WI38 (cell line): Measurements from ENCODE around the gene CTNND2.

Experiments
- H3K4me3 ChIP-seq: 2 replicates; pipeline ENCODE4 v1.5.1; 2011; ENCODE audit warnings: low read depth, mild to moderate bottlenecking, control low read depth, low read length
- TF ChIP-seq, protein P1 (sequence below): IDR thresholded peaks from 2 replicates; pipeline ENCODE4 v1.5.1; 2012; ENCODE audit warnings: low read depth, mild to moderate bottlenecking, control low read depth, low read length

The CTNND2 gene

DNA sequence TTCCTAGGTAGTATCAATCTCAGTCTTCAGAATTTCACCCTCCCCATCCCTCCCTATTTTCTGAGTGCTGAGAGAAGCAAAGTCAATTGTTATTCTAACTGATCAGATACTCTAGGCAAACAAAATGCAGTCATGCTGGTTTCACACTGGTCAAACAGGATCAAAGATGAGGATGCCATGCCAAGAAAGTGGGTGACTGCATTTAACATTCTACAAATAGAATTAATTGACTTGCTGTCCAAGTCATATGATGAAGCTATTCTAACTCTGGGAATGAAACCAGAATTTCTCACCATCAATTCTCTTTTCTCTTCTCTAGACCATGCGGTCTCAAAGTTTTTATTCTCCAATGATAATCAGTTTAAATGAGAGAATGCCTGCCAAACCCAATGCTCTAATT lies 112.5 kb downstream of the CTNND2 start:
- TF ChIP-seq, protein P1, sequence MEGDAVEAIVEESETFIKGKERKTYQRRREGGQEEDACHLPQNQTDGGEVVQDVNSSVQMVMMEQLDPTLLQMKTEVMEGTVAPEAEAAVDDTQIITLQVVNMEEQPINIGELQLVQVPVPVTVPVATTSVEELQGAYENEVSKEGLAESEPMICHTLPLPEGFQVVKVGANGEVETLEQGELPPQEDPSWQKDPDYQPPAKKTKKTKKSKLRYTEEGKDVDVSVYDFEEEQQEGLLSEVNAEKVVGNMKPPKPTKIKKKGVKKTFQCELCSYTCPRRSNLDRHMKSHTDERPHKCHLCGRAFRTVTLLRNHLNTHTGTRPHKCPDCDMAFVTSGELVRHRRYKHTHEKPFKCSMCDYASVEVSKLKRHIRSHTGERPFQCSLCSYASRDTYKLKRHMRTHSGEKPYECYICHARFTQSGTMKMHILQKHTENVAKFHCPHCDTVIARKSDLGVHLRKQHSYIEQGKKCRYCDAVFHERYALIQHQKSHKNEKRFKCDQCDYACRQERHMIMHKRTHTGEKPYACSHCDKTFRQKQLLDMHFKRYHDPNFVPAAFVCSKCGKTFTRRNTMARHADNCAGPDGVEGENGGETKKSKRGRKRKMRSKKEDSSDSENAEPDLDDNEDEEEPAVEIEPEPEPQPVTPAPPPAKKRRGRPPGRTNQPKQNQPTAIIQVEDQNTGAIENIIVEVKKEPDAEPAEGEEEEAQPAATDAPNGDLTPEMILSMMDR: no peak
- no peak overlapping the region for H3K4me3 ChIP-seq

DNA sequence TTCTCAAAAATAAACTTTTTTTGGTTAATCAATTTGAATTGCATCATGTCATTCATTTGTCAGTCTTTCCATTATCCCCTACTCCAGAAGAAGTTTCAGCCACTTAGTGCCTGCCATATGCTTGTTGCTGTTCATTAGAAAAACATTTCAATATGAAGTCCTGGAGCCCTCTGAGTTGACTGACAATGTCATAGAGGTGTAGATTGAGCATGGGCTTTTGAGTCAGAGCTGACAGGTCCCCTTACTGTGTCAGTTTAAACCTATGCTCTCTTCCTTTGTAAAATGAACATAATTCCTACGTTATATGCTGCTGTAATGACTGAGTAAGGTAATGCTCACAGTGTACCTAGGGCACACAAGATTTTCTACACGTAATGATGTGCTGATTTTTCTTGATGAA lies 114.0 kb downstream of the CTNND2 start:
- TF ChIP-seq, protein P1: no peak
- no peak overlapping the region for H3K4me3 ChIP-seq

DNA sequence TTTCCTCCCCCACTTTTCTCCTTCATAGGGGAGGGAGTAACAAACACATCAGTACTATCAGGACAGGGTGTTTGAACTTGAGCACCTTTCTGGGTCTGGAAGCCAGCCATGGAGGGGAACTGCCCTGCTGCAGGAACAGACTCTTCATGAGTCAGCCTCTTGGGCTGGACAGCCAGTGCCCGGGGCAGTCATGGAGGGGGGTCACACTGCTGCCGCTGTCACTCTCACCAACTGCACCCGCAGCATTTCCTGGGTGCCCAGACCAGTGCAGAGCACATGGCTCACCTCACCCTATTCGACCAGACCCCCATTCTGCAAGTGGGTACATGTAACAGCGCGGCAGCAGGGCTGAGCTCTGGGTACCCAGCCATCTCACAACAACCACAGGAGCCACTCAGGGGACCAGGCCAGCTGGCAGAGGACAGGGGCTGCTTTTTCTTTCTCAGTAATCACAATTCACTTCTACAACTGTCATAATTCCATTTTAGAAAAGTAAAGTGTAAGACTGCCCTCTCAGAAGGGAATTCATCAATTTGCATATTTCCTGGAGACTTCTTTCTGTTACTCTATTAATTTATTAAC lies 118.4 kb downstream of the CTNND2 start:
- TF ChIP-seq, protein P1: no peak

DNA sequence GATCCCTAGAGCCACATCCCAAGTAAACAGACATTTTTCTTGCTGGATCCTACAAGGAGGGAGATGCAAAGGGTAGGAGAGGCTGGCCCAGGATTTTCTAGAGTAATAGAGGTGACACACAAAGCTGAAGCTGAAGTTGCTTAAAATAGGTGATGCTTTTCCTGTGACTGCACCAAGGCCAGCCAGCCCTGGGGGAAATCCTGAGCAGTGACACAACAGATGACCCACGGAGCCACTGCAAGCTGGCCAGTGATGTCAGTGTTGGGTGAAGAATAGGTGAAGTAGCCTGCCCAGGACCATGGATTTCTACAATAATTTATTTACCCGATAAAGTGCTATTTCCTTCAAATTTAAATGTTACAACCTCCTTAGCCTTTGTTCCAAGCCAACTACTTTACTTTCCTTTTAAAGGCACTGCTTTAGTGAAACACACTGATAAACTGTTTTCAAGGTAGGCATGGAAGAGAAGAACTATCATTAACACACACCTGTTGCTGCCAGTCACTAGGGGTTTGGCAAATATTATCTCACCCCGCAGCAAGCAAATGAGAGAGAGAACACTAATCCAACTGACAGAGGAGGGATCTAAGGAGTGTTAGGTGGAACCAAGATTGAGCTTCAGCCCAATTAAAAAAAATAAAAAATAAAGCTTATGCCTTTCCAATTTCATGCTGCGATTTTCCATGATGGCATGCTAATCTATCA lies 123.5 kb downstream of the CTNND2 start:
- H3K4me3 ChIP-seq: no peak overlapping the region
- TF ChIP-seq, protein P1: no peak

More for the DNA sequence above, 118.4 kb downstream of the CTNND2 start:
- no peak overlapping the region for H3K4me3 ChIP-seq

DNA sequence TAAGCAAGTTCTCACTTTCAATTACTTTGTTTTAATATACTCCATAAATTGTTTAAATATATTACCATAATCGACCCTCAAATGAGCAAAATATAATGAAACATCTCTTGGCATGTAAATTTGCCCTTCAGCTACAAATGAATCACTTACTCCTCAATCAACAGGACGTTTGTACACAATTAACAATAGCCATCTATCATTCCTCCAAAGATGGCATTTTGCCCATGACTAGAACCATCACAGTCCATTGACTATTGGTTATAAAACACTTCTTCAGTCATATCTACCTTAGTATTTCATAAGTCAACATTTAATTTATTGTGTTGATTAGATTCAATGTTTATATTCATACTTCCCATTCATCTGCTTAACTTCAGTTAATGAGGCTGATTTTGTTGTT lies 127.2 kb downstream of the CTNND2 start:
- H3K4me3 ChIP-seq: no peak overlapping the region
- TF ChIP-seq, protein P1: no peak

DNA sequence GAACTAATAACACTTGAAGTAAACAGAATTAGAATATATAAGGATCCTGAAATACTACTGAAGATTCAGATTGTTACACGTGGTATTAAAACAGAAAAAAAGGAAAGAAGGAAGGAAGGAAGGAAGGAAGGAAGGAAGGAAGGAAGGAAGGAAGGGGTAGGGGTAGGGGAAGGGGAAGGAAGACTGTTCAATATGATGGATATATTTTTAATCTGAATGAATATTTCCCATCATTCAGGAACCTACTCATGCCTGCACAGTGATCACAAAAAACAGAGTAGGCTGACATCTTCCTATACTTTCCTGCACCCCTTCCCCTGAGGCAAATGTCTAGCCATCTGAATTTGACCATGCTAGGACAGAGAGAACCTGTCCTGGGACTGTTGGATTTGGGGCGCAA lies 133.9 kb downstream of the CTNND2 start:
- TF ChIP-seq, protein P1: no peak
- no peak overlapping the region for H3K4me3 ChIP-seq

DNA sequence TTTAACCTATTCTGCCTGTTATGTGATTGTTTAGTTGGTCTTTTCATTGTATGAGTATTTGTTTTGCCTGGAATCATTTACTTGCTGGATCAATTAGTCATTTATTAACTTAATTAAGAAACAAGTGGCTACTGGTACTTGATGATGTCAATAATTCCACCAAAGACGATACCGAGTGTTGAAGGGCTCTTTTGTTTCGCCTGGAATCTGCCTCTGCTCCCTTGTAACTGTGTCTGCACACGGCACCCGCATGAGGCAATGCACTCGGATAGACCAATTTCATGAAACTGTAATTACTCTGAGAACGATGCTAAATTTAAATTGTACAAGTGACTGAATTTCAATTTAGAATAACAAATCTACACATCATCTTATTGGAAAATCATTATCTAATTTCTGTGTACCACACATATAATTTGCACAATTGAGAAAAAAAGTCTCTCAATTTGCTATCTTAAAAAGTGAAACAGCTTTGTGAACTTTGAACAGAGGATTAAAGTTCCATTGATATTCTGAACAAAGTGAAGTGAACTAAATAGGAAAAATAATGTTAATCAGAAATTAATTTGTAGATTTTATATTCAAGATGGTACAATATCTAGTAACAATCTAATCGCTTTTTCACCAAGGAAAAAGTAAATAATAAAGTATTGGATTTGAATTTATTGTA lies 143.2 kb downstream of the CTNND2 start:
- H3K4me3 ChIP-seq: no peak overlapping the region
- TF ChIP-seq, protein P1: no peak
